Mesendoderm (in vitro differentiated cells): Measurements from ENCODE around the gene AOPEP.

Source experiments
- DNase-seq: peaks from one replicate; pipeline ENCODE4 v3.0.0; 2013
- H2AK5ac ChIP-seq: 2 replicates; pipeline ENCODE4 v1.6.1; 2013; ENCODE audit warnings: low read length, inconsistent platforms
- H2BK120ac ChIP-seq: 2 replicates; pipeline ENCODE4 v1.6.1; 2013; ENCODE audit warnings: low read depth, mild to moderate bottlenecking, low read length, moderate library complexity, mixed read lengths
- H2BK15ac ChIP-seq: replicated peaks from 2 replicates; pipeline ENCODE4 v1.6.1; 2013; ENCODE audit warnings: low read depth, mild to moderate bottlenecking, moderate library complexity
- H2BK5ac ChIP-seq: 2 replicates; pipeline ENCODE4 v1.6.1; 2013; ENCODE audit warnings: low read length, inconsistent platforms
- H3K18ac ChIP-seq: 2 replicates; pipeline ENCODE4 v1.6.1; 2013; ENCODE audit warnings: mild to moderate bottlenecking, low read length, mixed read lengths
- H3K23ac ChIP-seq: one replicate; pipeline ENCODE4 v1.6.1; 2013; ENCODE audit warnings: low read length
- H3K27ac ChIP-seq: 2 replicates; pipeline ENCODE4 v1.5.1; 2013; ENCODE audit warnings: low read depth, mild to moderate bottlenecking, inconsistent platforms, low read length, moderate library complexity
- H3K27me3 ChIP-seq: 2 replicates; pipeline ENCODE4 v1.6.1; 2013; ENCODE audit warnings: low read length, control low read depth, mild to moderate bottlenecking, inconsistent platforms; ENCODE audit not compliant: insufficient read depth, poor library complexity
- H3K36me3 ChIP-seq: 2 replicates; pipeline ENCODE4 v1.6.1; 2013; ENCODE audit warnings: low read length, inconsistent platforms; ENCODE audit not compliant: control insufficient read depth, insufficient read depth
- H3K4ac ChIP-seq: one replicate; pipeline ENCODE4 v1.6.1; 2013; ENCODE audit warnings: low read depth, mild to moderate bottlenecking, low read length, moderate library complexity
- H3K4me1 ChIP-seq: 2 replicates; pipeline ENCODE4 v1.6.1; 2013; ENCODE audit warnings: low read depth, low read length, inconsistent platforms; ENCODE audit not compliant: control insufficient read depth
- H3K4me2 ChIP-seq: 2 replicates; pipeline ENCODE4 v1.6.1; 2013; ENCODE audit warnings: low read length
- H3K4me3 ChIP-seq: 2 replicates; pipeline ENCODE4 v1.5.1; 2013; ENCODE audit warnings: mild to moderate bottlenecking, low read length
- H3K56ac ChIP-seq: one replicate; pipeline ENCODE4 v1.6.1; 2013; ENCODE audit warnings: low read length
- H3K79me1 ChIP-seq: 2 replicates; pipeline ENCODE4 v1.6.1; 2013; ENCODE audit warnings: low read length, inconsistent platforms
- H3K79me2 ChIP-seq: 2 replicates; pipeline ENCODE4 v1.6.1; 2013; ENCODE audit warnings: mild to moderate bottlenecking, low read length; ENCODE audit not compliant: control insufficient read depth, insufficient read depth
- H3K9ac ChIP-seq: 2 replicates; pipeline ENCODE4 v1.6.1; 2013; ENCODE audit warnings: low read length, inconsistent platforms
- H4K5ac ChIP-seq: one replicate; pipeline ENCODE4 v1.6.1; 2013; ENCODE audit warnings: low read length
- H4K8ac ChIP-seq: one replicate; pipeline ENCODE4 v1.6.1; 2013; ENCODE audit warnings: low read depth, mild to moderate bottlenecking, control low read depth, low read length, moderate library complexity
- WGBS: extraction: QIAGEN DNeasy Blood & Tissue Kit; methylation state at CpG from one replicate; pipeline ENCODE4 v1.1.7; 2013; ENCODE audit warnings: low lambda C conversion rate, missing lambda C conversion rate; ENCODE audit not compliant: insufficient coverage; ENCODE audit errors: extremely low coverage; 5-methylcytosine and 5-hydroxymethylcytosine counted together

The AOPEP gene

DNA sequence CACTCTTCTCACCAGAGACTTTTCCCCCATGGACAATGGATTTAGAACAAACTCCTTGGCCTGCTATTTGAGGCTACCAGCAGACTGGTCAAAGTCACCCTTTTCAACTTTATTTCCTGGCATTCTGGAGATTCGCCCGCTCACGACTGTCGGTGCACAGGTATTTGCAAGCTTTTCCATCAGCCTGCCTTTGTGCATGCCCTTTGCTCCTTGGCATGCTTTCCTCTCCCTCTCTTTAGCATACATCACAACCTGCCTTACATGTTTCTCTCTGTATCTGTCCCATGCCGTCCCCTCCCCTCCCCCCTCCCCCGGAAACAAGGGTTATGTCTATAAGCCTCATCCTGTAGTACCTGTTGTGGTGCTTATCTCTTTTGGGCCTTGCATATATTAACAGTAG is 257.1 kb downstream of the AOPEP start:
- Histone ChIP-seq H3K27ac (no peak overlapping the region), H4K5ac (no peak overlapping the region), H3K79me2 (no peaks in the 10 kb centered on the region), H2BK15ac (no peak overlapping the region), H2BK120ac (no peak overlapping the region), H4K8ac (no peak overlapping the region), H3K4me2 (no peak overlapping the region), H3K36me3 (no peaks in the 10 kb centered on the region), H2AK5ac (no peak overlapping the region), H3K4me1 (peaks cover 6% of the 10 kb centered on the region), H3K56ac (no peak overlapping the region), H3K4me3 (no peak overlapping the region), H2BK5ac (no peak overlapping the region), H3K18ac (no peak overlapping the region), H3K9ac (no peak overlapping the region), H3K27me3 (no peaks in the 10 kb centered on the region), H3K23ac (no peak overlapping the region), H3K4ac (no peak overlapping the region), H3K79me1 (no peaks in the 10 kb centered on the region)
- WGBS, result no CpG with 5 or more reads among the region's 6 CpGs
- DNase-seq, result no peak

DNA sequence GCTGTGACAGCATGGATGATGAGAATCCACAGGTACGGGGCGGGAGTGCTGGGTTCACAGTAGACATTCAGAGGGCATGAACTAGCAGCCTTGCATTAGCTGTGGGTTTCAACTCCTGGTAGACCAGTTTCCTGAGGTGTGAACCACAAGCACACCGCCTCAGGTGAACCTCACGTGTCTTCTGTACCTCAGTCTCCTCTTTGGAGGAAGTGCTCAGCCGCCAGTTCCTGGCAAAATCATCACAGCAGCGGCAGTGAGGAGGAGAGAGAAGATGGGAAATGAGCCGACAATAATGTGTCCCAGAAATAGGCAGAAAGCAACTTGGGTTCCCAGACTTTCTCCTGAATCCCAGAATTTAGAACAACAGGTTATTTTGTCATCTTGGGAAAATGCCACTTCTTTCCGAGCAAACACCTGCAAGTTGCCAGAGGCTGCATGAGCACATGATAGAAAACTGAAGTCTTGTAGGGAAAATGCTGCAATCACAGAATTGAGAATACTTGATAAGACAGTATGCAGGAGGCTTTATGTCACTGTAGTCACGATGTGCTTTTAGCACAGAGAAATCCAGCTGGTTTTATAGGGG is 258.5 kb downstream of the AOPEP start:
- no CpG with 5 or more reads among the region's 9 CpGs for WGBS
- DNase-seq, result no peak
- Histone ChIP-seq H3K4ac (no peak overlapping the region), H4K5ac (no peak overlapping the region), H4K8ac (no peak overlapping the region), H2AK5ac (no peak overlapping the region), H2BK120ac (no peak overlapping the region), H3K4me3 (no peak overlapping the region), H3K56ac (no peak overlapping the region), H3K27ac (no peak overlapping the region), H3K79me1 (no peaks in the 10 kb centered on the region), H3K9ac (no peak overlapping the region), H3K4me2 (no peak overlapping the region), H3K4me1 (peaks cover 6% of the 10 kb centered on the region), H3K79me2 (no peaks in the 10 kb centered on the region), H2BK15ac (no peak overlapping the region), H3K23ac (no peak overlapping the region), H3K36me3 (no peaks in the 10 kb centered on the region), H3K27me3 (no peaks in the 10 kb centered on the region), H2BK5ac (no peak overlapping the region), H3K18ac (no peak overlapping the region)

DNA sequence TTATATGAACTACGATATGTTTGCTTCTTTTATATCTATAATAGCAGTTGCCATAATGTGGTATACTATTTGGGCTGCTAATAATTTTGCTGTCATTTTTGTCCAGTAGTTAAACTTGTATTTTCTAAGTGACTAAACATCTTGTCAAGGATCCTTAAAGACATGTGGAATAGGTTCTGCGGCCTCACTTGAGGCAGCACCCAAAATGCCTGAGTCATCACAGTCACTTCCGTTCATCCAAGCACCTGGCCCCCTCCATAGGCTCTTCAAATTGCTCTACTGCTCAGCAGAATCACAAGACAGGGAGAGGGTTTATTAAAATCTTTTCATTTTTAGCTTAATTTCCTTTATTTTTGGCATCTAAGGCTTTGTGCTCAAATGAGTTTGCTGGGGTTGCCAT is 259.1 kb downstream of the AOPEP start:
- no peak overlapping the region for H4K5ac ChIP-seq
- no peaks in the 10 kb centered on the region for H3K27me3 ChIP-seq
- H3K56ac ChIP-seq, result no peak overlapping the region
- no peak overlapping the region for H2BK5ac ChIP-seq
- H2AK5ac ChIP-seq, result no peak overlapping the region
- H2BK15ac ChIP-seq, result no peak overlapping the region
- no peak overlapping the region for H3K4me3 ChIP-seq
- no peak overlapping the region for H3K23ac ChIP-seq
- no peaks in the 10 kb centered on the region for H3K79me2 ChIP-seq
- no peak for DNase-seq
- no peak overlapping the region for H4K8ac ChIP-seq
- no CpG with 5 or more reads among the region's 3 CpGs for WGBS
- H3K36me3 ChIP-seq, result no peaks in the 10 kb centered on the region
- peaks cover 5% of the 10 kb centered on the region for H3K4me1 ChIP-seq
- H3K4me2 ChIP-seq, result no peak overlapping the region
- no peaks in the 10 kb centered on the region for H3K79me1 ChIP-seq
- no peak overlapping the region for H3K9ac ChIP-seq
- no peak overlapping the region for H3K18ac ChIP-seq
- H2BK120ac ChIP-seq, result no peak overlapping the region
- no peak overlapping the region for H3K4ac ChIP-seq
- H3K27ac ChIP-seq, result no peak overlapping the region

DNA sequence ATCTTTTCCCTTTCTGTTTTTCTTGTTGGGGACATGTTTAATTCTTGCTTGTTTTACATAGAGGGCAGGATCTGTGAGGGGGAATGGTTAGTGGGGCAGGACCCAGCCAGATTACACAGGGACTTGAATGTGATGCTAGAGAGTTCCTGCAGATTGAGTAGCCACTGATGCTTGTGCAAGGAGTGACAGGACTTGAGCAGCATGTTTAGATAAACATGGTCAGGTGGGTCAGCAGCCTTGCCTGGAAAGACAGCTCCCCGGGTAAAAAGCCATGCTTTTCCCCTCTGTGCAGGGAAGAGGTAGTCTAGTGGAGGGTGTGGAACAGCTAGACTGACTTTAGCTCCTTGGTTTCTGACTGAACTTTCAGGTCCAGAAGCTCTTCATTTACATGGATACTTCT is 261.2 kb downstream of the AOPEP start:
- Histone ChIP-seq H3K56ac (no peak overlapping the region), H2BK120ac (no peak overlapping the region), H4K8ac (no peak overlapping the region), H3K27ac (no peak overlapping the region), H4K5ac (no peak overlapping the region), H3K9ac (no peak overlapping the region), H2BK15ac (no peak overlapping the region), H2BK5ac (no peak overlapping the region), H3K4me1 (no peaks in the 10 kb centered on the region), H2AK5ac (no peak overlapping the region), H3K23ac (no peak overlapping the region), H3K36me3 (no peaks in the 10 kb centered on the region), H3K79me2 (no peaks in the 10 kb centered on the region), H3K4me2 (no peak overlapping the region), H3K4me3 (no peak overlapping the region), H3K79me1 (no peaks in the 10 kb centered on the region), H3K4ac (no peak overlapping the region), H3K27me3 (no peaks in the 10 kb centered on the region), H3K18ac (no peak overlapping the region)
- no CpG with 5 or more reads among the region's 1 CpG for WGBS
- DNase-seq, result no peak

DNA sequence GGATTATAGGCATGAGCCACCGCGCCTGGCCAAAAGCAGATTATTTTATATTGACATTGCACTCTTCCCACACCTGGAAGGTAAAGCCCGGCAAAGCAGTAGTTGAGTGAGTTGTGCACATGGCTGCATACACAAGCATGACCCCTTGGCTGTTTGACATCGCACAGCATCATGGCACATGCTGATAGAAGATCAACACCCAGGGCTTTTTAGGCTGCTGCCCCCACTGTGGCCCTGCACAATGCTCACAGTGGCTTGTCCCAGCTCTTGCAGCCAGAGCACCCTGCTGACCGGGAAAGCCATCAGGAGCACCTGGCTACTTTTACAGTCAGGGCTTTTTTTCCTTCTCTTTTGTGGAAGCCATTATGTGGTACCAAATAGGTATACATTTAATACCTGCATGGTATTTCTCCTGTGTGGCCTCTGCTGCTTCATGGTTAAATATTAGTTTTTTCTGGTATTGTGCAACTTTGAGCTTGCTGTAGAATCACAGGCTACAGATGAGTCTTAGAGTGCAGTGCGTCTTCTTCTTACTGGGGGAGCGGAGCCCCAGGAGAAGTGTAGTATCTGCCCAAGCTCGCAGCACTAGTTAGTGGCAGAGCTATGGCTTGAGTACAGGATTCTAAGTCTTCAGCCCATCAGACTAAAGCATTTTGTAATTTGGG is 264.5 kb downstream of the AOPEP start:
- H3K4me3 ChIP-seq, result no peak overlapping the region
- no peak overlapping the region for H4K8ac ChIP-seq
- no peak overlapping the region for H4K5ac ChIP-seq
- H3K4ac ChIP-seq, result no peak overlapping the region
- no peak overlapping the region for H3K4me2 ChIP-seq
- no peak overlapping the region for H3K27ac ChIP-seq
- no peak overlapping the region for H2BK15ac ChIP-seq
- no peaks in the 10 kb centered on the region for H3K36me3 ChIP-seq
- H2BK120ac ChIP-seq, result no peak overlapping the region
- H3K18ac ChIP-seq, result no peak overlapping the region
- H3K79me2 ChIP-seq, result no peaks in the 10 kb centered on the region
- no peak overlapping the region for H3K56ac ChIP-seq
- no peaks in the 10 kb centered on the region for H3K27me3 ChIP-seq
- DNase-seq, result no peak
- no peaks in the 10 kb centered on the region for H3K79me1 ChIP-seq
- no peak overlapping the region for H3K23ac ChIP-seq
- peaks cover 2% of the 10 kb centered on the region for H3K4me1 ChIP-seq
- H2BK5ac ChIP-seq, result no peak overlapping the region
- no peak overlapping the region for H2AK5ac ChIP-seq
- WGBS, result no CpG with 5 or more reads among the region's 8 CpGs
- H3K9ac ChIP-seq, result no peak overlapping the region
